Measurements from ENCODE around the gene LPP.
"Not testable (repeated sequence)": the region's sequence is repeated elsewhere in the genome, so short reads cannot be mapped to it uniquely, and the experiment has no call there.

The LPP gene

GRCh38 chr3:188126934-188127333, 27.0 kb upstream of the LPP start:
- H3K27me3 Mint-ChIP-seq, result no peaks in the 10 kb centered on the region
- intact Hi-C loops (cut with micrococcal nuclease), result no loop called here
- H3K9me3 Mint-ChIP-seq, result no peaks in the 10 kb centered on the region
- peaks cover 27% of the 10 kb centered on the region for H3K4me1 Mint-ChIP-seq (ENCODE audit: low read depth)
- no peaks in the 10 kb centered on the region for H3K36me3 Mint-ChIP-seq (ENCODE audit: low read depth)
- H3K27ac Mint-ChIP-seq, result no peak overlapping the region
- no peak overlapping the region for H3K4me3 Mint-ChIP-seq

GRCh38 chr3:188128905-188129304, 25.1 kb upstream of the LPP start:
- intact Hi-C loops (cut with micrococcal nuclease), result no loop called here
- no peaks in the 10 kb centered on the region for H3K36me3 Mint-ChIP-seq (ENCODE audit: low read depth)
- no peak overlapping the region for H3K27ac Mint-ChIP-seq
- H3K27me3 Mint-ChIP-seq, result no peaks in the 10 kb centered on the region
- no peaks in the 10 kb centered on the region for H3K9me3 Mint-ChIP-seq
- H3K4me3 Mint-ChIP-seq, result no peak overlapping the region
- peaks cover 13% of the 10 kb centered on the region for H3K4me1 Mint-ChIP-seq (ENCODE audit: low read depth)

GRCh38 chr3:188131023-188131422, 22.9 kb upstream of the LPP start:
- H3K4me3 Mint-ChIP-seq; H3K27me3 Mint-ChIP-seq; H3K4me1 Mint-ChIP-seq (ENCODE audit: low read depth); H3K36me3 Mint-ChIP-seq (ENCODE audit: low read depth); H3K27ac Mint-ChIP-seq; H3K9me3 Mint-ChIP-seq; intact Hi-C loops (cut with micrococcal nuclease): not testable (repeated sequence)

- Mint-ChIP-seq H3K36me3 (ENCODE audit: low read depth) (no peaks in the 10 kb centered on the region), H3K27ac (no peak overlapping the region), H3K4me3 (no peak overlapping the region), H3K27me3 (no peaks in the 10 kb centered on the region), H3K9me3 (no peaks in the 10 kb centered on the region), H3K4me1 (ENCODE audit: low read depth) (peaks cover 18% of the 10 kb centered on the region)
- intact Hi-C loops (cut with micrococcal nuclease), result no loop called here
Observed at GRCh38 chr3:188133219-188133618, 20.7 kb upstream of the LPP start.

- H3K4me1 Mint-ChIP-seq (ENCODE audit: low read depth), result peaks cover 22% of the 10 kb centered on the region
Observed at GRCh38 chr3:188133646-188134045, 20.3 kb upstream of the LPP start.

GRCh38 chr3:188134079-188134478, 19.9 kb upstream of the LPP start:
- H3K4me3 Mint-ChIP-seq, result no peak overlapping the region
- no peaks in the 10 kb centered on the region for H3K27me3 Mint-ChIP-seq
- peaks cover 26% of the 10 kb centered on the region for H3K4me1 Mint-ChIP-seq (ENCODE audit: low read depth)
- H3K36me3 Mint-ChIP-seq (ENCODE audit: low read depth), result no peaks in the 10 kb centered on the region
- no peak overlapping the region for H3K27ac Mint-ChIP-seq
- intact Hi-C loops (cut with micrococcal nuclease), result no loop called here
- H3K9me3 Mint-ChIP-seq, result no peaks in the 10 kb centered on the region

More at GRCh38 chr3:188133646-188134045, 20.3 kb upstream of the LPP start:
- Mint-ChIP-seq H3K36me3 (ENCODE audit: low read depth) (no peaks in the 10 kb centered on the region), H3K27me3 (no peaks in the 10 kb centered on the region), H3K4me3 (no peak overlapping the region), H3K9me3 (no peaks in the 10 kb centered on the region), H3K27ac (no peak overlapping the region)
- intact Hi-C loops (cut with micrococcal nuclease), result no loop called here

GRCh38 chr3:188134856-188135255, 19.1 kb upstream of the LPP start:
- intact Hi-C loops (cut with micrococcal nuclease), result no loop called here

GRCh38 chr3:188135271-188135670, 18.7 kb upstream of the LPP start:
- H3K4me1 Mint-ChIP-seq (ENCODE audit: low read depth), result peaks cover 28% of the 10 kb centered on the region
- H3K9me3 Mint-ChIP-seq, result no peaks in the 10 kb centered on the region
- H3K36me3 Mint-ChIP-seq (ENCODE audit: low read depth), result no peaks in the 10 kb centered on the region
- no peak overlapping the region for H3K27ac Mint-ChIP-seq
- no peaks in the 10 kb centered on the region for H3K27me3 Mint-ChIP-seq
- H3K4me3 Mint-ChIP-seq, result no peak overlapping the region
- intact Hi-C loops (cut with micrococcal nuclease), result no loop called here

More at GRCh38 chr3:188134856-188135255, 19.1 kb upstream of the LPP start:
- Mint-ChIP-seq H3K36me3 (ENCODE audit: low read depth) (no peaks in the 10 kb centered on the region), H3K4me3 (no peak overlapping the region), H3K4me1 (ENCODE audit: low read depth) (peaks cover 28% of the 10 kb centered on the region), H3K9me3 (no peaks in the 10 kb centered on the region), H3K27ac (no peak overlapping the region), H3K27me3 (no peaks in the 10 kb centered on the region)

- no peaks in the 10 kb centered on the region for H3K9me3 Mint-ChIP-seq
- H3K27ac Mint-ChIP-seq, result no peak overlapping the region
- no peak overlapping the region for H3K4me3 Mint-ChIP-seq
- peaks cover 28% of the 10 kb centered on the region for H3K4me1 Mint-ChIP-seq (ENCODE audit: low read depth)
- intact Hi-C loops (cut with micrococcal nuclease), result no loop called here
- no peaks in the 10 kb centered on the region for H3K36me3 Mint-ChIP-seq (ENCODE audit: low read depth)
- H3K27me3 Mint-ChIP-seq, result no peaks in the 10 kb centered on the region
Observed at GRCh38 chr3:188137051-188137450, 16.9 kb upstream of the LPP start.

- H3K9me3 Mint-ChIP-seq, result no peaks in the 10 kb centered on the region
- peaks cover 28% of the 10 kb centered on the region for H3K4me1 Mint-ChIP-seq (ENCODE audit: low read depth)
- H3K36me3 Mint-ChIP-seq (ENCODE audit: low read depth), result no peaks in the 10 kb centered on the region
- peaks cover 4% of the 10 kb centered on the region for H3K27me3 Mint-ChIP-seq
- H3K27ac Mint-ChIP-seq, result no peak overlapping the region
- intact Hi-C loops (cut with micrococcal nuclease), result no loop called here
- no peak overlapping the region for H3K4me3 Mint-ChIP-seq
Observed at GRCh38 chr3:188139466-188139865, 14.5 kb upstream of the LPP start.

GRCh38 chr3:188146219-188146618, 7.7 kb upstream of the LPP start:
- Mint-ChIP-seq H3K36me3 (ENCODE audit: low read depth) (no peaks in the 10 kb centered on the region), H3K9me3 (peaks cover 17% of the 10 kb centered on the region), H3K4me1 (ENCODE audit: low read depth) (peaks cover 6% of the 10 kb centered on the region), H3K27me3 (peaks cover 8% of the 10 kb centered on the region), H3K4me3 (no peak overlapping the region), H3K27ac (no peak overlapping the region)
- intact Hi-C loops (cut with micrococcal nuclease), result no loop called here

GRCh38 chr3:188147782-188148181, 6.2 kb upstream of the LPP start:
- Mint-ChIP-seq H3K9me3 (peaks cover 17% of the 10 kb centered on the region), H3K27ac (no peak overlapping the region), H3K4me1 (ENCODE audit: low read depth) (peaks cover 13% of the 10 kb centered on the region), H3K36me3 (ENCODE audit: low read depth) (no peaks in the 10 kb centered on the region), H3K27me3 (peaks cover 3% of the 10 kb centered on the region), H3K4me3 (no peak overlapping the region)
- intact Hi-C loops (cut with micrococcal nuclease), result no loop called here

- Mint-ChIP-seq H3K27me3 (peaks cover 3% of the 10 kb centered on the region), H3K36me3 (ENCODE audit: low read depth) (peaks cover 1% of the 10 kb centered on the region), H3K4me3 (no peak overlapping the region), H3K9me3 (peaks cover 17% of the 10 kb centered on the region), H3K27ac (no peak overlapping the region), H3K4me1 (ENCODE audit: low read depth) (peaks cover 18% of the 10 kb centered on the region)
- intact Hi-C loops (cut with micrococcal nuclease), result no loop called here
Observed at GRCh38 chr3:188148318-188148717, 5.6 kb upstream of the LPP start.

GRCh38 chr3:188149587-188149986, 4.4 kb upstream of the LPP start:
- Mint-ChIP-seq H3K27me3 (peaks cover 3% of the 10 kb centered on the region), H3K4me3 (no peak overlapping the region), H3K4me1 (ENCODE audit: low read depth) (peaks cover 23% of the 10 kb centered on the region), H3K27ac (no peak overlapping the region), H3K36me3 (ENCODE audit: low read depth) (peaks cover 12% of the 10 kb centered on the region), H3K9me3 (peaks cover 17% of the 10 kb centered on the region)
- intact Hi-C loops (cut with micrococcal nuclease), result no loop called here

- Mint-ChIP-seq H3K4me3 (no peak overlapping the region), H3K27me3 (peaks cover 2% of the 10 kb centered on the region), H3K9me3 (peaks cover 17% of the 10 kb centered on the region), H3K27ac (no peak overlapping the region), H3K4me1 (ENCODE audit: low read depth) (peaks cover 37% of the 10 kb centered on the region), H3K36me3 (ENCODE audit: low read depth) (peaks cover 20% of the 10 kb centered on the region)
- intact Hi-C loops (cut with micrococcal nuclease), result loop anchor here (10.0 kb wide), 1 partner anchor 804 kb away; no protein-coding TSS in a partner anchor
Observed at GRCh38 chr3:188150982-188151381, 3.0 kb upstream of the LPP start.

Measured in dendritic cell treated with granulocyte-macrophage colony-stimulating factor and Interleukin-4, amounts not matched to agents 40 ng/mL and 50 ng/mL, for 4 days (primary cell).